ENCODE measurements around the gene USP7.
"Not testable (repeated sequence)": the region's sequence is repeated elsewhere in the genome, so short reads cannot be mapped to it uniquely, and the experiment has no call there.

Gene USP7

GRCh38 chr16:8898660-8899318 is 64.9 kb downstream of the USP7 start:
- no peak for DNase-seq

GRCh38 chr16:8894736-8895334 is 68.9 kb downstream of the USP7 start:
- no peak for DNase-seq

GRCh38 chr16:8893976-8894690 is 69.6 kb downstream of the USP7 start:
- DNase-seq: no peak

- DNase-seq: no peak
These were observed 70.3 kb downstream of the USP7 start for GRCh38 chr16:8893426-8893825.

- no peak for DNase-seq
These were observed 71.6 kb downstream of the USP7 start for GRCh38 chr16:8892101-8892575.

- DNase-seq: no peak
These were observed 73.2 kb downstream of the USP7 start for GRCh38 chr16:8890549-8890921.

GRCh38 chr16:8889893-8890548 is 73.7 kb downstream of the USP7 start:
- DNase-seq: no peak

GRCh38 chr16:8888951-8889892 is 74.5 kb downstream of the USP7 start:
- no peak for DNase-seq

GRCh38 chr16:8887952-8888560 is 75.7 kb downstream of the USP7 start:
- DNase-seq: no peak

- DNase-seq: no peak
These were observed 76.3 kb downstream of the USP7 start for GRCh38 chr16:8887431-8887765.

- DNase-seq: no peak
These were observed 76.9 kb downstream of the USP7 start for GRCh38 chr16:8886593-8887430.

GRCh38 chr16:8885674-8886592 is 77.8 kb downstream of the USP7 start:
- DNase-seq: peak; percentile 51

GRCh38 chr16:8882725-8883377 is 80.9 kb downstream of the USP7 start:
- DNase-seq: no peak

GRCh38 chr16:8882041-8882617 is 81.6 kb downstream of the USP7 start, which contains the start of gene LITAFD:
LITAFD (plus strand) TSS chr16:8882351; CDS start chr16:8884356, 2,005 bp downstream.
- no peak for DNase-seq

GRCh38 chr16:8880839-8881510 is 82.7 kb downstream of the USP7 start:
- no peak for DNase-seq

- no peak for DNase-seq
These were observed 85.2 kb downstream of the USP7 start for GRCh38 chr16:8878523-8878911.

GRCh38 chr16:8877894-8878522 is 85.7 kb downstream of the USP7 start:
- DNase-seq: no peak

GRCh38 chr16:8875317-8875716 is 88.4 kb downstream of the USP7 start:
- not testable (repeated sequence) for DNase-seq

Measured in DMS79 treated with DMSO at 0.1 percent for 48 hours (cell line).